Amniotic stem cell (primary cell): ENCODE measurements around the gene NOX4.
"Not testable (repeated sequence)": the region's sequence is repeated elsewhere in the genome, so short reads cannot be mapped to it uniquely, and the experiment has no call there.

ENCODE experiments used
- DNase-seq: peaks from one replicate; lab custom pipeline; 2025; lab: John Stamatoyannopoulos, UW

NOX4 gene

DNA sequence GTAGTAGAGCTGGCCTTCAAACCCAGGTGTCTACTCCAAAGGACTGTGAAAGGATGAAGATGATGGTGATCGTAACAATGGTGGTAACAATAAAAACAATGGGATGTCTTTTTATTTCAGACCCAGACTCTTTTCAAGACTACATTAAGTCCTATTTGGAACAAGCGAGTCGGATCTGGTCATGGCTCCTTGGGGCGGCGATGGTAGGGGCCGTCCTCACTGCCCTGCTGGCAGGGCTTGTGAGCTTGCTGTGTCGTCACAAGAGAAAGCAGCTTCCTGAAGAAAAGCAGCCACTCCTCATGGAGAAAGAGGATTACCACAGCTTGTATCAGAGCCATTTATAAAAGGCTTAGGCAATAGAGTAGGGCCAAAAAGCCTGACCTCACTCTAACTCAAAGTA, 196.2 kb downstream of the NOX4 start:
- not testable (repeated sequence) for DNase-seq

DNA sequence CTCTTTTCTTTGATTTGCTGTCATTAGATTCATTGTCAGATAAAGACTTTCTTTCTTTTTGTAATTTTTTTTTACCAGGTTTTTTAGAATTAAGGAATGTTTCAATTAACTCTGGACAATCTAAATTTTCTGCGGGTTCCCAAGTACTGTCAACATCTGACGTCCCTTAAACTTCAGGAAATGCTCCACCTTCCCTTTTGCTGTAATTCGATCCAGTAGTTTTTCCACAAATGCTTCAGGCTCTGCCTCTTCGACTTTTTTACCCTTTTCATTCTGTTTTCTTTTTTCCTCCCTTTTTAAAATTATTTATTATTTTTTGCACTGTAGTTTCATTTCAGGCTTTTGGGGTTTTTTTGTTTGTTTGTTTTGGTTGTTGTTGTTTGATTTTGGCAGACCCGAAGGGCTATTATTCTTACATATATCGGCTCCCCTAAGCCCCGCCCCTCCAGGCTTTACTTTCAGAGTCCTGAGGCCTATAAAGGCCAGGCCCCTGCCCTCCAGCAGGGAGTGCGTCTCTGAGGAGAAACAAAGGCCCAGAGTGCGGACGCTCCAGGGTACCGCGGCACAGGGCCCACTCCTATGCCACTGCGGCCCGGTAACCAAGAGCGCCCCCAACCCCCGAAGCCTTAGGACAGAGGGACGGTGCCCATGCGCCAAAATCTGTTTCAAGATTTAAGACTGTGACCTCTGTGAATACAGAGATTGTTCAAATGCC, 197.1 kb downstream of the NOX4 start:
- DNase-seq, result no peak

DNA sequence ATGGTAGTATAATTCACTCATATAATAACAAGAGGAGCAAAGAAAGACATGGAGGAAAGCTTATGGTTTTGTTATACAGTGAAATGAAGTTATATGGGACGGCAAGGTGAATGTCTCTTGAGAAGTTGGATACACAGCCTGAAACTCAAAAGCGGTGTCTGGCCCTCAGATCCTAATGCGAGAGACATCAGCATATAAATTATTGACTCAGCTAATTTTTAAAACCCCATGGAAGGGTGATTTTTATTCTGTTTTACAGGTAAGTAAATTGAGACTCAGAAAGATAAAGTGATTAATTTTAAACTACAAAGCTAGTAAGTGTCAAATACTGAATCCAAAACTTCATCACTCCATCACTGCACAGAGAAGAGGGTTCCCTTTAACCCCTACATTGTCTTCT, 203.2 kb downstream of the NOX4 start:
- not testable (repeated sequence) for DNase-seq

DNA sequence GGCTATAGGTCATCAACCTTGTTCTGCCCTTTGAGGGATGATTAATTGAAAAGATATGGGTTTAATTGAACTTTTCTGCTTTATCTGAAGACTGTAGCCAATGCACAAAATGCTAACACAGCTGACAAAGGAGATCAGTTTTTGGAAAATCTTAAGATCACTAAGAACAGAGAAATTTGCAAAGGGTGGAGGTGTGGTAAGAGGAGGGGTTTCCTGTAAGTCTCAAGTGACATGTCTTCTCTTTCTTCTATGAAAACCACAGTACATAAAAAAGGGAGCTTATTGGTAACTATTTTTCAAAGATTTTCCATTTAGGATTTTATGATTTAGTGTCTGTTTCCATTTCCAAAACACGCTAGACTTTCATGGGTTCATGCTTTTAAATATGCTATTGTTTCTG, 204.6 kb downstream of the NOX4 start:
- not testable (repeated sequence) for DNase-seq

DNA sequence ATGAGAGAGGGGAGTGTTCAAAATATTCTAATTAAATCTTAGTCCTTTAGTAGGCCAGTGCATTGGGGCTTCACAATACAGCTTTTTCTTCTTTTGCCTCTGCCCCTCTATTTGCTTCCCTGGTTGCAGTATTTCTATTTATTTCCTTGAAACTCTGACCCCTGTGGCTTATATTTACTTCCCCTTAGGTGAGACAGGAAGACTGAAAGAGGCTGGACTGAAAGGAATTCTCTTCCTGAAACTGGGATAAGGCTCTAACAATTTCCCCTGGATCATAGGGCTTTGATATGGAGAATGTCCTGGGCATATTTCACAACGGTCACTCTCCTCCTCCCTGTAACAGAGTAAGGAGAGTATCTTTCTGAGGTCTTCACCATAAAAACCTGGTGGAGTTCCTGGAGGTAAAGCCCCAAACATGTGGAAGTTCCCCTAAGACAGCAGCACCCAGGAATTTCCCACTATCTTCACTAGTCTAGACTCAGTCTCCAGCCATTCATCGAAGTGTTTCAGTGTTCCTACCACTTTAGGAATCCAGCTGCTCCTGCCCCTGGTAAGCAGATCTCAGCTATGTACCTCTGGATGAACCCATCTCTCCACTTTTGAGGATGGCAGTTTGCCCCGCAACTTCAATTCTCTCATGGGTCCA, 210.0 kb downstream of the NOX4 start:
- DNase-seq, result not testable (repeated sequence)

DNA sequence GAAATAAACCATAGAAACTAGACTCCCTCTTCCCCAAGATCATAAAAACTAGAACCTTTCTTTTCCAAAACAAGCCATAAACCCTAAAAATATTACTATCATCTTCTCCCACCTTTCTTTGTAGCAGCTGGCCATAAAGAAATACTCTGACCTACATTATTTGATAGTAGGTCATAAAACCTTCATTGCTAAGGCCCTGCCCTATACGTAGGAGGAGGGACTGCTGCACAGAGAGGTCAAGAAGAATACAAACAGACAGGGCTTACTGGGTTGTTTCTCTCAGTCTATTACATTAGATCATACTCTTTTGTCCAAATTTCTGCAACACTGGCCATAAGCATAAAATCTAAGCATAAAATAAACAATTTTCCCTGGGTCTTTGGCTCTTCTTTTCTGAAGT, 212.0 kb downstream of the NOX4 start:
- no peak for DNase-seq

DNA sequence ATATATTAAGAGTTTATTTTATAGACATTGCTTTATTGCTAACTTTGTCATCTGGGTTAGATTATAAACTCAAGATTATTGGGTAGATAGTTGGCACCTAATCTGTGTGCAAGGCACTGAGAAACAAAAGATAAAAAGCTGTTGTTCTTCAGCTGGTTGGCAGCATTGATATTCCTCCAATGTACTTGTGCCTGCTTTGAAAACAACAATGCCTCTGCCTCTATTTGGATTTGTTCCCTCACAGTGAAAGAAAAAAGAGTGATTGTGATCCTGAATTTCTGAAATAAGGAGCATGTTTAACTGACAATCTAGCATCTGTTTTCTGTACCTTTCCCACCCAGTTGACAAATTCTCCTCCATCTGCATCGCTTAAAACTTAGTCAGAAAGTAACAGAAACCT, 215.2 kb downstream of the NOX4 start:
- DNase-seq, result no peak
